ENCODE measurements around the gene MYLK4. TPM values are rescaled to one million over a fixed set of nuclear protein-coding genes. Genes with fewer than 3 reads are reported as not detected.

Gene MYLK4
- total RNA-seq, 4 donors from 2014 or later, result 0.41 to 0.79 (median 0.67) TPM

DNA sequence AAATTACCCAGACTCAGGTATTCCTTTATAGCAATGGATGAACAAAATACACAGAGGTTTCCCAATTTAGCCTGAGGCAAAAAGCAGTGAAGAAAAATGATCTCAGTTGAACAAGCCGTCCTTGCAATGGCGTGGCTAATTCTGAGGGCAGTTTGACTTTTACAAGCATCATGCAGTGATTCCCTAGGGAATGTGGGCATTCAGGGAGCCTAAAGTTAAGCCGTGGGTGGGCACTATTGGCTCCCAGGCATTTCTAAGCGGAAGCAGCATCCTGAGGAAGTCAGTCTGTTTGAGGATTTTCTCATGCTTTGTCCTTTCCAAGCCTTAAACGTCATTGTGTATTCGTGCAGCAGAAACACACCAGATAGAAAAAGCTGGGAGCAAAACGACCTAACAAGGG, 133.9 kb downstream of the MYLK4 start:
- TF ChIP-seq, protein P1, sequence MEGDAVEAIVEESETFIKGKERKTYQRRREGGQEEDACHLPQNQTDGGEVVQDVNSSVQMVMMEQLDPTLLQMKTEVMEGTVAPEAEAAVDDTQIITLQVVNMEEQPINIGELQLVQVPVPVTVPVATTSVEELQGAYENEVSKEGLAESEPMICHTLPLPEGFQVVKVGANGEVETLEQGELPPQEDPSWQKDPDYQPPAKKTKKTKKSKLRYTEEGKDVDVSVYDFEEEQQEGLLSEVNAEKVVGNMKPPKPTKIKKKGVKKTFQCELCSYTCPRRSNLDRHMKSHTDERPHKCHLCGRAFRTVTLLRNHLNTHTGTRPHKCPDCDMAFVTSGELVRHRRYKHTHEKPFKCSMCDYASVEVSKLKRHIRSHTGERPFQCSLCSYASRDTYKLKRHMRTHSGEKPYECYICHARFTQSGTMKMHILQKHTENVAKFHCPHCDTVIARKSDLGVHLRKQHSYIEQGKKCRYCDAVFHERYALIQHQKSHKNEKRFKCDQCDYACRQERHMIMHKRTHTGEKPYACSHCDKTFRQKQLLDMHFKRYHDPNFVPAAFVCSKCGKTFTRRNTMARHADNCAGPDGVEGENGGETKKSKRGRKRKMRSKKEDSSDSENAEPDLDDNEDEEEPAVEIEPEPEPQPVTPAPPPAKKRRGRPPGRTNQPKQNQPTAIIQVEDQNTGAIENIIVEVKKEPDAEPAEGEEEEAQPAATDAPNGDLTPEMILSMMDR (IDR thresholded peaks at IDR 0.05), result no peak
- TF ChIP-seq EP300 (IDR thresholded peaks at IDR 0.05; ENCODE audit: low read depth) (no peak), POLR2A (IDR thresholded peaks at IDR 0.05) (no peak), POLR2AphosphoS5 (IDR thresholded peaks at IDR 0.05) (no peak)
- H3K27ac ChIP-seq, result no peak overlapping the region
- in situ Hi-C loops (cut with MboI; ENCODE audit: low pct_ligation_motif_present in 1 of 4, low pct_unique_long_range_greater_than_20kb in 1 of 4, low sequenced_read_pairs in 3 of 4) (no loop called here), intact Hi-C loops (cut with DNase I; ENCODE audit: low total_unique reads) (no loop called here)
- H3K4me3 ChIP-seq, result no peak overlapping the region
- no peaks in the 10 kb centered on the region for H3K9me3 ChIP-seq
- no peaks in the 10 kb centered on the region for H3K4me1 ChIP-seq
- peaks cover 9% of the 10 kb centered on the region for H3K27me3 ChIP-seq
- DNase-seq, result no peak
- WGBS, 2 donors (ENCODE audit: low coverage in 1 of 2), result 75 to 78% methylated on average over 7 of the region's 7 CpGs
- no peaks in the 10 kb centered on the region for H3K36me3 ChIP-seq

DNA sequence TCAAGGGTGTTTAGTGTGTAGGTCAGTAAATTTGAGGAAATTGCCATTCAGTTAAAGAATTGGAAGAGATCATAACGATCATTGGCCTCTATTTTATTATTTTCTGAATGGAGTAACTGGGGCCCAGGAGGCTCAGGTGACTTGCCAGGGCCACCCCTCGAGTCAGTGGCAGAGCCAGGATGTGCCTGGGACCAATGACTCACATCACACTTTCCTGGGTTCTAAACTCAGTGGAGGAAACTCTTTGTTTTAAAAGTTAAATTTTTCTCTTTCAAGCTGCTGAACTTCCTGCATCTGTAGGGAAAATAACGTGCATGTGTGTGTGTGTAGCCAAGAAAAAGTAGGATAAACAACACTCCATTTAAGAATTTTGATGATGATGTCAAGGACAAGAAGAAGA, 135.5 kb downstream of the MYLK4 start:
- in situ Hi-C loops (cut with MboI; ENCODE audit: low pct_ligation_motif_present in 1 of 4, low pct_unique_long_range_greater_than_20kb in 1 of 4, low sequenced_read_pairs in 3 of 4), result no loop called here
- WGBS, 2 donors (ENCODE audit: low coverage in 1 of 2), result 45 to 54% methylated on average over 3 of the region's 3 CpGs
- H3K4me3 ChIP-seq, result no peak overlapping the region

DNA sequence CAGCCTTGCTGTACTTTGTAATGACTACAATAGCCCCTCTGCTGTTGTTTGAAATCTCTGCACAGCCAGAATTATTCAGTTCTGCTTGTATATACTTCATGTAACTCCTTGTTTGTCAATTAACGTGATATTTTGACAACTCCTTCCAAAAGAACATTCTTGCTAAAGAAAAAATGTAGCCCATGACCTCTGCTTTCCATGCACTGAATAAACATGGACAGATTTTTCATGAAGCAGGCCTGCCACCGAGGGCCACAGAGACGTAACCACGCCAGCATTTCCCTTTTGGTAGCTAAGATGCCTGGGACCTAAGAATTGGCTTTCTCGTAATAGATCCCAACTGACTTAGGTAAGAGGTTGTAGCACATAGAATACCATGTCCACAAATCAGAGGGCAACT, 135.9 kb downstream of the MYLK4 start:
- peaks cover 6% of the 10 kb centered on the region for H3K27me3 ChIP-seq
- H3K36me3 ChIP-seq, result no peaks in the 10 kb centered on the region
- no peak for DNase-seq
- no peaks in the 10 kb centered on the region for H3K4me1 ChIP-seq
- TF ChIP-seq, protein P1 (IDR thresholded peaks at IDR 0.05), result no peak
- TF ChIP-seq POLR2AphosphoS5 (IDR thresholded peaks at IDR 0.05) (no peak), EP300 (IDR thresholded peaks at IDR 0.05; ENCODE audit: low read depth) (no peak), POLR2A (IDR thresholded peaks at IDR 0.05) (no peak)
- intact Hi-C loops (cut with DNase I; ENCODE audit: low total_unique reads), result no loop called here
- WGBS, 2 donors (ENCODE audit: low coverage in 1 of 2), result 72 to 84% methylated on average over 5 of the region's 5 CpGs
- H3K27ac ChIP-seq, result no peak overlapping the region
- no peaks in the 10 kb centered on the region for H3K9me3 ChIP-seq
- no peak overlapping the region for H3K4me3 ChIP-seq
- in situ Hi-C loops (cut with MboI; ENCODE audit: low pct_ligation_motif_present in 1 of 4, low pct_unique_long_range_greater_than_20kb in 1 of 4, low sequenced_read_pairs in 3 of 4), result no loop called here

More for the DNA sequence above, 135.5 kb downstream of the MYLK4 start:
- Histone ChIP-seq H3K27ac (no peak overlapping the region), H3K4me1 (no peaks in the 10 kb centered on the region), H3K9me3 (no peaks in the 10 kb centered on the region), H3K36me3 (no peaks in the 10 kb centered on the region), H3K27me3 (peaks cover 9% of the 10 kb centered on the region)
- TF ChIP-seq POLR2AphosphoS5 (IDR thresholded peaks at IDR 0.05) (no peak), EP300 (IDR thresholded peaks at IDR 0.05; ENCODE audit: low read depth) (no peak), POLR2A (IDR thresholded peaks at IDR 0.05) (no peak)
- TF ChIP-seq, protein P1 (IDR thresholded peaks at IDR 0.05), result no peak
- DNase-seq, result no peak
- intact Hi-C loops (cut with DNase I; ENCODE audit: low total_unique reads), result no loop called here

DNA sequence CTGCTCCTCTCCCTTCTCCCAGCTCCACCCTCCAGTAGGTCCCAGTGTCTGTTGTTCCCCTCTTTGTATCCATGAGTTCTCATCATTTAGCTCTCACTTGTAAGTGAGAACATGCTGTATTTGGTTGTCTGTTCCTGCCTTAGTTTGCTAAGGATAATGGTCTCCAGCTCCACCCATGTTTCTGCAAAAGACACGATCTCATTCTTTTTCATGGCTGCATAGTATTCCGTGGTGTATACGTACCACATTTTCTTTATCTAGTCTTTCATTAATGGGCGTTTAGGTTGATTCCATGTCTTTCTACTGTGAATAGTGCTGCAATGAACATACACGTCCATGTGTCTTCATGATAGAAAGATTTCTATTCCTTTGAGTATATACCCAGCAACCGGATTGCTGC, 136.6 kb downstream of the MYLK4 start:
- 93% methylated on average over 6 of the region's 6 CpGs for WGBS, 2 donors (ENCODE audit: low coverage in 1 of 2)

More for the DNA sequence above, 136.6 kb downstream of the MYLK4 start:
- no peak for DNase-seq
- intact Hi-C loops (cut with DNase I; ENCODE audit: low total_unique reads) (no loop called here), in situ Hi-C loops (cut with MboI; ENCODE audit: low pct_ligation_motif_present in 1 of 4, low pct_unique_long_range_greater_than_20kb in 1 of 4, low sequenced_read_pairs in 3 of 4) (no loop called here)
- no peak for TF ChIP-seq POLR2A (IDR thresholded peaks at IDR 0.05)
- TF ChIP-seq POLR2AphosphoS5 (IDR thresholded peaks at IDR 0.05), result no peak
- TF ChIP-seq, protein P1 (IDR thresholded peaks at IDR 0.05), result no peak
- H3K4me1 ChIP-seq, result no peaks in the 10 kb centered on the region
- peaks cover 5% of the 10 kb centered on the region for H3K27me3 ChIP-seq
- no peaks in the 10 kb centered on the region for H3K9me3 ChIP-seq
- no peaks in the 10 kb centered on the region for H3K36me3 ChIP-seq
- H3K4me3 ChIP-seq, result no peak overlapping the region
- H3K27ac ChIP-seq, result no peak overlapping the region

Other genes with a start within 250 kb of the MYLK4 start
- 100 to 1,000 TPM in 1 of 4 donors, 10 to 100 TPM in 3; 58.3 to 105 (median 65.8) TPM for gene WRNIP1, start 14.5 kb upstream of the MYLK4 start, total RNA-seq
- gene SERPINB1, start 90.9 kb upstream of the MYLK4 start, total RNA-seq, result 100 to 1,000 TPM in 2 of 4 donors, 10 to 100 TPM in 2; 22.3 to 140 (median 88.4) TPM
- 1 to 10 TPM; 1.4 to 8.7 (median 6.1) TPM for gene SERPINB9, start 152.4 kb upstream of the MYLK4 start, total RNA-seq
- 100 to 1,000 TPM; 134 to 276 (median 170) TPM for gene SERPINB6, start 220.6 kb upstream of the MYLK4 start, total RNA-seq
- gene NQO2, start 249.0 kb upstream of the MYLK4 start, total RNA-seq, result 1 to 10 TPM in 3 of 4 donors, under 1 TPM in 1; 1.00 to 9.7 (median 7.2) TPM

Measured in transverse colon (tissue), 4 donors.